K562 (cell line): ENCODE data around the gene SLC44A1. TPM values are rescaled to one million over a fixed set of nuclear protein-coding genes. Genes with fewer than 3 reads are reported as not detected.
A peak's percentile ranks its signal among the peaks of the same experiment; 100 is the strongest.

Experiments
- CAMTA2 ChIP-seq: fragments of 250-450 bp; sonication (Bioruptor Pico); conservative IDR thresholded peaks from 2 replicates; pipeline ENCODE4 v1.5.1; 2022
- CBX5 ChIP-seq: IDR thresholded peaks from 2 replicates; pipeline ENCODE4 v1.6.1; 2014; ENCODE audit warnings: low read depth, borderline replicate concordance
- FOXP4 ChIP-seq: sonication (generic); formaldehyde crosslinking; IDR thresholded peaks from 2 replicates; pipeline ENCODE4 v1.8.0; 2022; ENCODE audit warnings: mild to moderate bottlenecking, missing genetic modification reagents, borderline replicate concordance
- GABPB1 ChIP-seq: sonication (generic); formaldehyde crosslinking; IDR thresholded peaks from 2 replicates; pipeline ENCODE4 v1.8.0; 2022; ENCODE audit warnings: mild to moderate bottlenecking, missing genetic modification reagents
- ILF3 ChIP-seq: fragments of 450-650 bp; IDR thresholded peaks from 2 replicates; pipeline ENCODE4 v1.6.1; 2018; ENCODE audit warnings: antibody characterized with exemption, mild to moderate bottlenecking, moderate library complexity, borderline replicate concordance
- KDM4B ChIP-seq, 2 experiments: fragments of 450-650 bp in 1 of 2; sonication (generic) in 1 of 2; IDR thresholded peaks; 2 replicates each; pipeline ENCODE4 v1.6.1; 2016 to 2017; ENCODE audit warnings: borderline replicate concordance in 2 of 2, antibody characterized with exemption in 1 of 2, low read depth in 1 of 2, mild to moderate bottlenecking in 1 of 2
- L3MBTL2 ChIP-seq: fragments of 450-650 bp; IDR thresholded peaks from 2 replicates; pipeline ENCODE4 v1.6.1; 2016; ENCODE audit warnings: mild to moderate bottlenecking, moderate library complexity
- RERE ChIP-seq: sonication (generic); formaldehyde crosslinking; IDR thresholded peaks from 2 replicates; pipeline ENCODE4 v1.8.0; 2023; ENCODE audit warnings: missing genetic modification reagents, mild to moderate bottlenecking, borderline replicate concordance
- RFX5 ChIP-seq: IDR thresholded peaks from 2 replicates; pipeline ENCODE4 v1.6.1; 2011; ENCODE audit warnings: low read depth, mild to moderate bottlenecking, improper control_type of control experiment, low read length
- SETDB1 ChIP-seq: IDR thresholded peaks from one replicate; pipeline ENCODE4 v1.6.1; 2012; ENCODE audit warnings: low read length, control low read depth, inconsistent platforms
- TCF7 ChIP-seq: sonication (generic); IDR thresholded peaks from 2 replicates; pipeline ENCODE4 v1.6.1; 2016; ENCODE audit warnings: antibody characterized with exemption, borderline replicate concordance
- TFAM ChIP-seq: fragments of 250-450 bp; sonication (Bioruptor Pico); conservative IDR thresholded peaks from 2 replicates; pipeline ENCODE4 v1.5.0; 2021; ENCODE audit warnings: mild to moderate bottlenecking, moderate library complexity
- ZNF224 ChIP-seq: sonication (generic); formaldehyde crosslinking; IDR thresholded peaks from 2 replicates; pipeline ENCODE4 v1.8.0; 2022; ENCODE audit warnings: mild to moderate bottlenecking, missing genetic modification reagents
- ZNF639 ChIP-seq, 2 experiments: fragments of 200-800 bp in 1 of 2; sonication (Bioruptor generic) in 1 of 2; sonication (generic) in 1 of 2; formaldehyde crosslinking in 1 of 2; IDR thresholded peaks in 1 of 2; conservative IDR thresholded peaks in 1 of 2; 2 replicates each; pipeline versions ENCODE4 v1.5.0 to v1.6.1; 2016 to 2020; ENCODE audit warnings: missing compliant biosample characterization in 1 of 2, missing genetic modification characterization in 1 of 2, missing genetic modification reagents in 1 of 2
- polyA plus RNA-seq, 8 experiments: library from polyadenylated mRNA; depleted of rRNA in 4 of 8; stranded (reverse) in 5 of 8; unstranded in 3 of 8; fragments of >200 nt; fragmentation: Nextera tagmentation in 2 of 8; fragmentation: Illumina TruSeq in 1 of 8; extraction: Ambion mirVana in 2 of 8; extraction: Trizol in 1 of 8; gene quantifications; 2 replicates each; pipeline versions ENCODE4 v1.2.1 to v1.2.3, GENCODE V29; 2011 to 2014; ENCODE audit warnings: inconsistent platforms in 1 of 8, missing spikeins in 1 of 8
- total RNA-seq, 7 experiments: library from RNA; depleted of rRNA in 6 of 7; stranded (reverse); fragments of >200 nt in 6 of 7; fragmentation: Illumina TruSeq in 2 of 7; extraction: Trizol in 2 of 7; gene quantifications; 2 replicates each; pipeline versions ENCODE4 v1.2.1 to v1.2.3, GENCODE V29; 2011 to 2021; ENCODE audit warnings: low replicate concordance in 1 of 7
- TF ChIP-seq, protein P1 (sequence below): IDR thresholded peaks from 2 replicates; pipeline ENCODE4 v1.6.1; 2011; ENCODE audit warnings: borderline replicate concordance, low read depth, mild to moderate bottlenecking, moderate library complexity, low read length; ENCODE audit not compliant: insufficient read depth, poor library complexity, severe bottlenecking

Gene SLC44A1
- total and polyA plus RNA-seq, 9 of the 15 experiments (the other 6 are each of a cell fraction or from before 2014, with no cell fraction given), result 0.11 to 0.59 (median 0.30) TPM

DNA sequence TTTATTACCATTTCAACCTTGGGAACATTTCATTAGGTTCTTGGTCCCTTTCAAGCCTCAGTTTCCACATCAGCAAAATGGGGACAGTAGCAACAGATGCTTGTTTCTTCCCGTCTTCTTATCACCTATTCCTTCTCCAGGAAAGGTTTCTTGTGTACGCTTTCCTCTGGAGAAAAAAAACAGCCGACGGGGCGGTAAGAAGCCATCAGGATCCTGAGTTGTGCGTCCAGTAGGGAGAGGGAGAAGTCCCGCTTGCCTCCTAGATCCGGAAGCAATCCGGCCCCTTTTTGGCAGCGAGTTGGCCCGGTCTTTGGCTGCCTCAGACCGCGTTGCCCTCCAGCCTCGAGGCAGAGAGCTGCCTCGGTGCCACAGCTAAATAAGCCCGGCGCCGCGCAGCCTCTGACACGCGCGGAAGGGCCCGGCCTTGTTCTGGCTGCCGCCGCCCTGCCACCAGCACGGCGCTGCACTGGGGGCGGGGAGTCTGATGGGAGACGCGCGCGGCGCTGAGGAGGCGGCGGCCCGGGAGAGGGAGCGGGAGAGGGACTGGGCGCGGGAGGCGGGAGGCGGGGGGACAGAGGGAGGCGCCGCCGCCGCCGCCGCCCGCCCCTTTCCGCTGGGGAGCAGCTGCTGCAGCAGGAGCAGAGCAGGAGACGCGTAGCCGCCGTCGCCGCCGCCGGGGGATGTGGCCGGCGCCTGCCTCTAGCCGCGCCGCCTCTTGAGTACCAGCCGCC lies at the start of gene SLC44A1 (continued):
- TF ChIP-seq, protein P1, sequence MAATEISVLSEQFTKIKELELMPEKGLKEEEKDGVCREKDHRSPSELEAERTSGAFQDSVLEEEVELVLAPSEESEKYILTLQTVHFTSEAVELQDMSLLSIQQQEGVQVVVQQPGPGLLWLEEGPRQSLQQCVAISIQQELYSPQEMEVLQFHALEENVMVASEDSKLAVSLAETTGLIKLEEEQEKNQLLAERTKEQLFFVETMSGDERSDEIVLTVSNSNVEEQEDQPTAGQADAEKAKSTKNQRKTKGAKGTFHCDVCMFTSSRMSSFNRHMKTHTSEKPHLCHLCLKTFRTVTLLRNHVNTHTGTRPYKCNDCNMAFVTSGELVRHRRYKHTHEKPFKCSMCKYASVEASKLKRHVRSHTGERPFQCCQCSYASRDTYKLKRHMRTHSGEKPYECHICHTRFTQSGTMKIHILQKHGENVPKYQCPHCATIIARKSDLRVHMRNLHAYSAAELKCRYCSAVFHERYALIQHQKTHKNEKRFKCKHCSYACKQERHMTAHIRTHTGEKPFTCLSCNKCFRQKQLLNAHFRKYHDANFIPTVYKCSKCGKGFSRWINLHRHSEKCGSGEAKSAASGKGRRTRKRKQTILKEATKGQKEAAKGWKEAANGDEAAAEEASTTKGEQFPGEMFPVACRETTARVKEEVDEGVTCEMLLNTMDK, result no peak
- TF ChIP-seq ZNF639 (CRISPR knock-in tag; conservative IDR thresholded peaks at IDR 0.05 in 1 of 2, IDR thresholded peaks at IDR 0.05 in 1 of 2) (peak in 1 of 2 experiments; percentile 90; a peak in 2 of 4 replicates), CAMTA2 (CRISPR knock-in tag) (no peak), RERE (CRISPR knock-in tag) (no peak), GABPB1 (CRISPR knock-in tag) (peak; percentile 97), FOXP4 (CRISPR knock-in tag) (peak; percentile 99), RFX5 (no peak), TCF7 (peak; percentile 82; the same call in 1 of the 2 replicates), ZNF224 (CRISPR knock-in tag) (peak; percentile 93), ILF3 (no peak), KDM4B (IDR thresholded peaks at IDR 0.05; ENCODE audit: borderline replicate concordance in 2 of 2, low read depth in 1 of 2) (no peak; a peak in 1 of 4 replicates), L3MBTL2 (peak; percentile 96), TFAM (no peak), CBX5 (peak; percentile 69; the same call in 1 of the 2 replicates), SETDB1 (no peak)
